OCI-LY3 (cell line): ENCODE measurements around the gene ZNF334.

Experiments
- H2AFZ ChIP-seq: fragments of 200-600, 300-600 bp; shearing (Covaris generic); 2 replicates; pipeline ENCODE4 v1.6.0; 2014; ENCODE audit warnings: antibody characterized with exemption, low read depth, low read length
- H3K27ac ChIP-seq: fragments of 200-600, 300-600 bp; sonication (generic); 2 replicates; pipeline ENCODE4 v1.5.1; 2014; ENCODE audit warnings: mild to moderate bottlenecking, low read length, moderate library complexity, mixed read lengths
- H3K27me3 ChIP-seq: fragments of 200-600, 300-600 bp; sonication (generic); 2 replicates; pipeline ENCODE4 v1.6.1; 2014; ENCODE audit warnings: low read depth, low read length, mixed read lengths
- H3K36me3 ChIP-seq: fragments of 200-600, 300-600 bp; sonication (generic); replicated peaks from 2 replicates; pipeline ENCODE3; 2014; ENCODE audit warnings: low read depth, low read length, mixed read lengths
- H3K4me1 ChIP-seq: fragments of 300-600, 200-600 bp; sonication (generic); 2 replicates; pipeline ENCODE4 v1.6.1; 2014; ENCODE audit warnings: low read length, mixed read lengths
- H3K4me2 ChIP-seq: fragments of 200-600, 300-600 bp; sonication (generic); 2 replicates; pipeline ENCODE4 v1.6.1; 2014; ENCODE audit warnings: low read length, mixed read lengths
- H3K4me3 ChIP-seq: fragments of 300-600, 200-600 bp; sonication (generic); 2 replicates; pipeline ENCODE4 v1.5.1; 2014; ENCODE audit warnings: antibody characterized with exemption, mild to moderate bottlenecking, low read length, moderate library complexity
- H3K79me2 ChIP-seq: fragments of 300-600, 200-600 bp; shearing (Covaris generic); 2 replicates; pipeline ENCODE4 v1.6.1; 2014; ENCODE audit warnings: mild to moderate bottlenecking, low read length, mixed read lengths
- H3K9ac ChIP-seq: fragments of 300-600, 200-600 bp; shearing (Covaris generic); 2 replicates; pipeline ENCODE4 v1.6.0; 2014; ENCODE audit warnings: mild to moderate bottlenecking, low read length, moderate library complexity
- H3K9me3 ChIP-seq: fragments of 200-600, 300-600 bp; shearing (Covaris generic); 2 replicates; pipeline ENCODE4 v1.6.1; 2014; ENCODE audit warnings: low read length, mixed read lengths; ENCODE audit not compliant: insufficient read depth
- H4K20me1 ChIP-seq: fragments of 200-600, 300-600 bp; sonication (generic); 2 replicates; pipeline ENCODE4 v1.6.1; 2016; ENCODE audit warnings: low read length, mixed read lengths; ENCODE audit not compliant: insufficient read depth
- CTCF ChIP-seq: fragments of 200-600, 300-600 bp; sonication (generic); IDR thresholded peaks from 2 replicates; pipeline ENCODE4 v1.5.1; 2014; ENCODE audit warnings: antibody characterized with exemption, low read length, low read depth
- EZH2phosphoT487 ChIP-seq: fragments of 200-600 bp; shearing (Covaris generic); IDR thresholded peaks from 2 replicates; pipeline ENCODE4 v1.6.1; 2018; ENCODE audit warnings: antibody characterized with exemption, mixed run types, low read depth

ZNF334 gene

GRCh38 chr20:46464451-46464850 is 48.9 kb downstream of the ZNF334 start:
- Histone ChIP-seq H3K27ac (no peak overlapping the region), H3K79me2 (no peaks in the 10 kb centered on the region), H3K36me3 (no peaks in the 10 kb centered on the region), H3K27me3 (peaks cover 27% of the 10 kb centered on the region), H3K4me1 (no peaks in the 10 kb centered on the region), H3K4me2 (no peak overlapping the region), H3K9me3 (no peaks in the 10 kb centered on the region), H2AFZ (no peak overlapping the region), H3K9ac (no peak overlapping the region), H4K20me1 (no peaks in the 10 kb centered on the region), H3K4me3 (no peak overlapping the region)
- no peak for TF ChIP-seq EZH2phosphoT487
- no peak for TF ChIP-seq CTCF

GRCh38 chr20:46463852-46464251 is 49.5 kb downstream of the ZNF334 start:
- H3K4me3 ChIP-seq: no peak overlapping the region
- H3K9ac ChIP-seq: no peak overlapping the region
- H3K4me1 ChIP-seq: no peaks in the 10 kb centered on the region
- no peak for TF ChIP-seq CTCF
- TF ChIP-seq EZH2phosphoT487: no peak
- H3K27ac ChIP-seq: no peak overlapping the region
- no peaks in the 10 kb centered on the region for H4K20me1 ChIP-seq
- H2AFZ ChIP-seq: no peak overlapping the region
- no peaks in the 10 kb centered on the region for H3K9me3 ChIP-seq
- H3K79me2 ChIP-seq: no peaks in the 10 kb centered on the region
- no peak overlapping the region for H3K4me2 ChIP-seq
- no peaks in the 10 kb centered on the region for H3K36me3 ChIP-seq
- peaks cover 27% of the 10 kb centered on the region for H3K27me3 ChIP-seq

- Histone ChIP-seq H3K4me3 (no peak overlapping the region), H3K79me2 (no peaks in the 10 kb centered on the region), H3K9me3 (peaks cover 5% of the 10 kb centered on the region), H2AFZ (no peak overlapping the region), H3K4me2 (no peak overlapping the region), H3K27ac (no peak overlapping the region), H4K20me1 (no peaks in the 10 kb centered on the region), H3K9ac (no peak overlapping the region), H3K4me1 (no peaks in the 10 kb centered on the region), H3K36me3 (no peaks in the 10 kb centered on the region), H3K27me3 (peaks cover 20% of the 10 kb centered on the region; the same call in 1 of the 2 replicates)
- TF ChIP-seq EZH2phosphoT487 (no peak), CTCF (no peak)
These were observed 51.6 kb downstream of the ZNF334 start for GRCh38 chr20:46461808-46462207.

- H3K27me3 ChIP-seq: peaks cover 17% of the 10 kb centered on the region; the same call in 1 of the 2 replicates
These were observed 54.3 kb downstream of the ZNF334 start for GRCh38 chr20:46458866-46459750.

More at GRCh38 chr20:46458866-46459750, 54.3 kb downstream of the ZNF334 start:
- no peak overlapping the region for H3K9ac ChIP-seq
- TF ChIP-seq CTCF: no peak
- TF ChIP-seq EZH2phosphoT487: no peak
- H3K36me3 ChIP-seq: no peaks in the 10 kb centered on the region
- no peak overlapping the region for H3K27ac ChIP-seq
- no peak overlapping the region for H2AFZ ChIP-seq
- H3K9me3 ChIP-seq: peaks cover 16% of the 10 kb centered on the region
- no peaks in the 10 kb centered on the region for H3K4me1 ChIP-seq
- H3K79me2 ChIP-seq: no peaks in the 10 kb centered on the region
- H3K4me2 ChIP-seq: no peak overlapping the region
- no peaks in the 10 kb centered on the region for H4K20me1 ChIP-seq
- no peak overlapping the region for H3K4me3 ChIP-seq
